DOHH2 (cell line): ENCODE data around the gene SLC1A2.
A peak's percentile ranks its signal among the peaks of the same experiment; 100 is the strongest.

ENCODE experiments used
- H3F3A ChIP-seq: fragments of 200-600 bp; sonication (generic), shearing (Covaris generic); 2 replicates; pipeline ENCODE4 v1.6.0; 2016; ENCODE audit warnings: antibody characterized with exemption, mild to moderate bottlenecking; ENCODE audit not compliant: control insufficient read depth, insufficient read depth
- H3K27ac ChIP-seq: fragments of 200-600 bp; sonication (generic); 2 replicates; pipeline ENCODE4 v1.5.1; 2014; ENCODE audit warnings: low read depth, mild to moderate bottlenecking, low read length, moderate library complexity
- H3K27me3 ChIP-seq: fragments of 200-600 bp; sonication (generic); 2 replicates; pipeline ENCODE4 v1.6.1; 2014; ENCODE audit warnings: mild to moderate bottlenecking, low read length, mixed read lengths; ENCODE audit not compliant: control insufficient read depth
- H3K36me3 ChIP-seq: fragments of 200-600 bp; sonication (generic); 2 replicates; pipeline ENCODE4 v1.6.1; 2014; ENCODE audit warnings: mild to moderate bottlenecking, low read length, moderate library complexity, mixed read lengths; ENCODE audit not compliant: control insufficient read depth
- H3K4me1 ChIP-seq: fragments of 200-600 bp; sonication (generic); 2 replicates; pipeline ENCODE4 v1.6.1; 2014; ENCODE audit warnings: mild to moderate bottlenecking, low read length, mixed read lengths; ENCODE audit not compliant: control insufficient read depth
- H3K4me2 ChIP-seq: fragments of 200-600 bp; sonication (generic); 2 replicates; pipeline ENCODE4 v1.6.0; 2014; ENCODE audit warnings: mild to moderate bottlenecking, low read length, moderate library complexity
- H3K4me3 ChIP-seq: fragments of 200-600 bp; sonication (generic); 2 replicates; pipeline ENCODE4 v1.5.1; 2014; ENCODE audit warnings: mild to moderate bottlenecking, low read length, mixed read lengths
- H3K79me2 ChIP-seq: fragments of 200-600 bp; sonication (generic); 2 replicates; pipeline ENCODE4 v1.6.1; 2014; ENCODE audit warnings: mild to moderate bottlenecking, low read length, mixed read lengths; ENCODE audit not compliant: control insufficient read depth
- H3K9me2 ChIP-seq: fragments of 200-600 bp; sonication (generic); replicated peaks from 2 replicates; pipeline ENCODE4 v1.6.1; 2014; ENCODE audit warnings: mild to moderate bottlenecking, low read length, mixed read lengths; ENCODE audit not compliant: control insufficient read depth
- H3K9me3 ChIP-seq: fragments of 200-600 bp; sonication (generic); 2 replicates; pipeline ENCODE4 v1.6.1; 2014; ENCODE audit warnings: antibody characterized with exemption, low read length, mixed read lengths; ENCODE audit not compliant: control insufficient read depth, insufficient read depth
- H4K20me1 ChIP-seq: fragments of 200-600 bp; sonication (generic); 2 replicates; pipeline ENCODE4 v1.6.0; 2014; ENCODE audit warnings: low read depth, mild to moderate bottlenecking, antibody characterized with exemption, low read length, moderate library complexity; ENCODE audit not compliant: control insufficient read depth, insufficient read depth
- EZH2phosphoT487 ChIP-seq: fragments of 200-600 bp; sonication (generic); IDR thresholded peaks from 2 replicates; pipeline ENCODE4 v1.6.1; 2017; ENCODE audit warnings: borderline replicate concordance, mild to moderate bottlenecking, antibody characterized with exemption, low read length, moderate library complexity, mixed read lengths
- TF ChIP-seq, protein P1 (sequence below): fragments of 200-600 bp; sonication (generic); IDR thresholded peaks from one replicate; pipeline ENCODE4 v1.5.1; 2014; ENCODE audit warnings: antibody characterized with exemption, mild to moderate bottlenecking, low read depth, low read length; ENCODE audit not compliant: poor library complexity, severe bottlenecking

The SLC1A2 gene

DNA sequence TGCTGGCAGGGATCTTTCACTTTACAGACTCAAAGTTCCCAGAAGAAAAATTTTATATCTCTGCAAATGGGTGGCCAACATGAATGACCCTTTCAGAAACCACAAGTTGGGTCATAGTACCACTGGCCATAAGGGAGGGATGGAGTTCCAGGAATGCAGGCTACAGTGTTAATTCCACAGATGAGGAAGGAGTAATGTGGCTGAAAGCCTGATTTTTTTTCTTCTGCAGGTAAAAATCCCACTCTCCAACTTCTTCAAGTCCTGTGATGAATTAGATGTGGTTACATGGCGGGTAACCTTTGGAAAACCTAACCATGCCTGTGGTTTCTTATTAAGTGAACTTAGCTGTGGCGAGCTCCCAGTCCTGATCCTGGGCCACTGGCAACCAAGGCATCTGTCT, 103.2 kb downstream of the SLC1A2 start:
- H3K4me3 ChIP-seq = no peak overlapping the region
- no peaks in the 10 kb centered on the region for H3K9me2 ChIP-seq
- TF ChIP-seq, protein P1, sequence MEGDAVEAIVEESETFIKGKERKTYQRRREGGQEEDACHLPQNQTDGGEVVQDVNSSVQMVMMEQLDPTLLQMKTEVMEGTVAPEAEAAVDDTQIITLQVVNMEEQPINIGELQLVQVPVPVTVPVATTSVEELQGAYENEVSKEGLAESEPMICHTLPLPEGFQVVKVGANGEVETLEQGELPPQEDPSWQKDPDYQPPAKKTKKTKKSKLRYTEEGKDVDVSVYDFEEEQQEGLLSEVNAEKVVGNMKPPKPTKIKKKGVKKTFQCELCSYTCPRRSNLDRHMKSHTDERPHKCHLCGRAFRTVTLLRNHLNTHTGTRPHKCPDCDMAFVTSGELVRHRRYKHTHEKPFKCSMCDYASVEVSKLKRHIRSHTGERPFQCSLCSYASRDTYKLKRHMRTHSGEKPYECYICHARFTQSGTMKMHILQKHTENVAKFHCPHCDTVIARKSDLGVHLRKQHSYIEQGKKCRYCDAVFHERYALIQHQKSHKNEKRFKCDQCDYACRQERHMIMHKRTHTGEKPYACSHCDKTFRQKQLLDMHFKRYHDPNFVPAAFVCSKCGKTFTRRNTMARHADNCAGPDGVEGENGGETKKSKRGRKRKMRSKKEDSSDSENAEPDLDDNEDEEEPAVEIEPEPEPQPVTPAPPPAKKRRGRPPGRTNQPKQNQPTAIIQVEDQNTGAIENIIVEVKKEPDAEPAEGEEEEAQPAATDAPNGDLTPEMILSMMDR = no peak
- TF ChIP-seq EZH2phosphoT487 = no peak
- H3F3A ChIP-seq = no peaks in the 10 kb centered on the region
- no peaks in the 10 kb centered on the region for H4K20me1 ChIP-seq
- H3K4me2 ChIP-seq = no peak overlapping the region
- H3K9me3 ChIP-seq = no peaks in the 10 kb centered on the region
- no peaks in the 10 kb centered on the region for H3K36me3 ChIP-seq
- no peaks in the 10 kb centered on the region for H3K27me3 ChIP-seq
- no peak overlapping the region for H3K27ac ChIP-seq
- H3K79me2 ChIP-seq = no peaks in the 10 kb centered on the region
- peaks cover 12% of the 10 kb centered on the region for H3K4me1 ChIP-seq

DNA sequence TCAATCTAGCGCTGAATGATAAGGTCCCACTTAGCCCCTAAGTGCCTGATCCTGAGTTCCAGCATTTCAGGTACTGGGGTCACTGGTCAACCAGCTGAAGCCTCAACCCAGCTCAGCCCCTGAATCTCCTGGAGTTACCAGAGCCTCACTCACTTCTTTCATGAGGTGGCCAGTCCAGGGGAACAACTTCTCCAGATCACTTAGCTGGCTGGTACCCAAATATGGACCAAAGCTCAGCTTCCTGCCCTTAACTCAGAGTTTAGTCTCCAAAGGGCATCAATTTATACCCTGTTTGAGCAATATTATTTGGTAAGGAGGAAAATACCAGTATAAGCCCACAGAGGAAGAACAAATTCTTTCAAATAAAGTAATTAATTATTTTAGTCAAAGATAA, 105.6 kb downstream of the SLC1A2 start:
- Histone ChIP-seq H3K4me1 (peaks cover 12% of the 10 kb centered on the region), H3K36me3 (no peaks in the 10 kb centered on the region)

DNA sequence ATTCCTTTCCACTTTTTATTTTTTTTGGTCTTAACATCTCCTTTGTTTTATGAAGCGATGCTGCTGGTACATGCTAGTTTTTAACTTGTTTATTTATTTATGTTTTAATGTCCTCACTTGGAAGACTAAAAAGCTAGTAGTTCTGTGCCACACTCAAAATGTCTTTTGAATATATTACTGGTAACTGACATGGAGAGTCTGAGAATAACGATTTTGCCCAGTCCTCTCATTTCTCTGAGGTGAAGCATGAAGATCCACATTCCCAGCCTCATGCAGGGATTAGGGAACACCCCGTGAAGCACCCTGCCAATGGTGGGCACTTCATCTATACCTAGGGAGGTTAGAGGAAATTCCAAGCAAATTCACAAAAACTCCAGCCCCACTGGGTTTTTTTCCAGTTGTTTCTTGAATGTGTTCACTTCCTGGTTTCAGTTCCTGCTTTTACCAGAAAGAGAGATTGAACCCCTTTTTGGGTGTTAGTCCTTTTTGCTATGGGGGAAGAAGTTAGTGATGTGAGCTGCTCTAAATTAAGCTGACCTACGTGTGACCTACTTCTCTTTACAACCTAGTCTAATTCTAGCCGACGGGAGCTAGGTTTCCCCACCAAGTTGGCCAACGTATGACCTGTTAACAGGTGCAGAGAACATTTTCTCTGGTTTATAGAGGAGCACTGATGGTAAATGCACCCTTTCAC, 106.1 kb downstream of the SLC1A2 start:
- Histone ChIP-seq H3K4me1 (peaks cover 12% of the 10 kb centered on the region), H3K4me3 (peak overlapping the region; percentile 46; the same call in 1 of the 2 replicates), H3K36me3 (no peaks in the 10 kb centered on the region), H3K79me2 (no peaks in the 10 kb centered on the region), H3K9me2 (no peaks in the 10 kb centered on the region), H3F3A (no peaks in the 10 kb centered on the region), H3K27ac (no peak overlapping the region), H3K9me3 (no peaks in the 10 kb centered on the region), H4K20me1 (no peaks in the 10 kb centered on the region), H3K4me2 (peak overlapping the region; percentile 55), H3K27me3 (no peaks in the 10 kb centered on the region)
- TF ChIP-seq, protein P1 = no peak
- no peak for TF ChIP-seq EZH2phosphoT487

More for the DNA sequence above, 105.6 kb downstream of the SLC1A2 start:
- Histone ChIP-seq H4K20me1 (no peaks in the 10 kb centered on the region), H3K79me2 (no peaks in the 10 kb centered on the region), H3K4me3 (peak overlapping the region; percentile 46; the same call in 1 of the 2 replicates), H3K9me2 (no peaks in the 10 kb centered on the region), H3K27me3 (no peaks in the 10 kb centered on the region), H3K4me2 (peak overlapping the region; percentile 55), H3F3A (no peaks in the 10 kb centered on the region), H3K27ac (no peak overlapping the region), H3K9me3 (no peaks in the 10 kb centered on the region)
- no peak for TF ChIP-seq EZH2phosphoT487
- TF ChIP-seq, protein P1 = no peak
